Caki2 (cell line): ENCODE measurements around the gene CSNK1A1. TPM values are rescaled to one million over a fixed set of nuclear protein-coding genes. Genes with fewer than 3 reads are reported as not detected.
A peak's percentile ranks its signal among the peaks of the same experiment; 100 is the strongest.
"Not testable (repeated sequence)": the region's sequence is repeated elsewhere in the genome, so short reads cannot be mapped to it uniquely, and the experiment has no call there.

Source experiments
- DNase-seq: peaks from one replicate; pipeline ENCODE4 v3.0.0-alpha.2; 2015; ENCODE audit warnings: low read depth
- in situ Hi-C: cut with HindIII; loops from 2 replicates; pipeline ENCODE4 v1.10.0; 2016; ENCODE audit warnings: low sequenced_read_pairs, low pct_unique_long_range_greater_than_20kb, mixed read lengths
- total RNA-seq: library from RNA; depleted of rRNA; stranded (reverse); fragments of >200 nt; shearing (Covaris generic); gene quantifications from 2 replicates; pipeline ENCODE4 v1.2.3, GENCODE V29; 2014; ENCODE audit warnings: low replicate concordance; rRNA removed

CSNK1A1 gene
- 123 and 199 TPM in 2 replicates for total RNA-seq

- in situ Hi-C loops = no loop called here
- DNase-seq = peak; percentile 97
Measured at GRCh38 chr5:149551227-149552037, at the start of gene CSNK1A1. TSS of gene CSNK1A1 (minus strand) at chr5:149551439. CDS start at chr5:149550964, 475 bp downstream.

- in situ Hi-C loops = no loop called here
Measured at GRCh38 chr5:149600932-149601331, 49.7 kb upstream of the CSNK1A1 start.

GRCh38 chr5:149599375-149599774 lies 48.1 kb upstream of the CSNK1A1 start:
- no peak for DNase-seq
- in situ Hi-C loops = no loop called here

More at GRCh38 chr5:149600932-149601331, 49.7 kb upstream of the CSNK1A1 start:
- DNase-seq = no peak

DNA sequence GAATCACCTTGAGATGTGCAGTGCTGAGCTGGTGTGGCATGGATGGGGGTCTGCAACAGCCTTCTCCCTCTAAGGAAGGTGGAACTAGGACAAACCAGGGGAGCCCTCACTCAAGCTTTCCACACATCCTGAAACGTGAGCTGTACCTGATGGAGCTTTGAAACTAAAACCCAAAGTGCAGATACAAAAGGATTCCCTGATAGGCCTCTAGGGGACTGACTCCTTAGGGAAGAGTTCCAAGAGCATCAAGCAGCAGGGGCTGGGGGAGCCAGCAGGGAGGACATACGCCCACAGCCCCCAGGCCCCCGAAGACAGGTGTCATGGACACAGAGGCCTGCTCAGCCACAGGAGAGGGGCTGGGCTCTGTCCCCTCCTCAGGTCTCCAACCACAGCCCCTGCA lies 47.7 kb upstream of the CSNK1A1 start:
- in situ Hi-C loops = no loop called here
- no peak for DNase-seq

DNA sequence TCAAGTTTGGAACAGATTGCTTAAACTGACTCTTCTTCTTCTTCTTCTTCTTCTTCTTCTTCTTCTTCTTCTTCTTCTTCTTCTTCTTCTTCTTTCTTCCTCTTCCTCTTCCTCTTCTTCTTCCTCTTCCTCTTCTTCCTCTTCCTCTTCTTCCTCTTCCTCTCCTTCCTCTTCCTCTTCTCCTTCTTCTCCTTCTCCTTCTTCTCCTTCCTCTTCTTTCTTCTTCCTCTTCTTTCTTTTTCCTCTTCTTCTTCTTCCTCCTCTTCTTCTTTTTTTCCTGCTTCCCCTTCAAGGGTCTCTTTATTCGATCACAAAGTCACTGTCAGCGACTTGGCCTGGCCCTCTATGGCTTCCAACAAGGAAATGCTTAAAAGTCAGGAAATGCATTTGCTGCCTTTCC lies 47.0 kb upstream of the CSNK1A1 start:
- DNase-seq, in situ Hi-C loops: not testable (repeated sequence)

DNA sequence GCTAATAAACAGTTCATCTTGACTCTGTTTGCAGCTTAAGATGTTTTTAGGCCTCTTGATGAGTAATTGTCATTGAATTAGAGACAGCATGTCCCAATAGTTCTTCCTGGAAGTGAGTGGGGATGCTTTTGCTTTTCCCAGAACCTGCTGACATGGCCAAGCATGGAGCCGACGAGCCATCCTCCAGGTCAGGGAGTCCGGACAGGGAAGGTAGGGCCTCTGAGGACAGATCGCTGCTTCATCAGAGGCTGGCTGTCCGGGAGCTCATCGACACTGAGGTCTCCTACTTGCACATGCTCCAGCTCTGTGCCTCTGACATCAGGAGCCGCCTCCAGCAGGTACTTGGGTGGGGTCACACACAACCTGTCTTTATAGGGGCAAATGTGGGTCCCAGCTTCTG lies 46.4 kb upstream of the CSNK1A1 start:
- no peak for DNase-seq
- in situ Hi-C loops = no loop called here

DNA sequence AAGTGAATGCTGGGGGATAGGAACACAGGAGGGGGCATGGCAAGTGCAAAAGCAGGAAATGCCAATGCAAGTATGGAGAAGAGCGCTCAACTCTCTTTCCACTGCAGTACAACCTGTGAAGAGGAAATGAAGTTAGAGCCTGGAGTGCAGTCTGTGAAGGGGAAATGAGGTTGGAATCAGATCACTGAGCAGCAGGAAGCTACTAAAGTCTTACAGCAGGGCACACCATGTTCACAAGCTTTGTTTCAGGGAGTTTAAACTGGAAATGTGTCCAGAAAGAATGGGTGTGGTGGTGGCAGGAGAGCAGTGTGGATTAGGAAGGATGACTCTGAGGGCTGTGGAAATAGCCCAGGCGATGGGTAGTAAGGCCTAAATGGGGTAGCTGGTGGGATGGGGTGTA lies 45.5 kb upstream of the CSNK1A1 start:
- in situ Hi-C loops = no loop called here
- DNase-seq = no peak

DNA sequence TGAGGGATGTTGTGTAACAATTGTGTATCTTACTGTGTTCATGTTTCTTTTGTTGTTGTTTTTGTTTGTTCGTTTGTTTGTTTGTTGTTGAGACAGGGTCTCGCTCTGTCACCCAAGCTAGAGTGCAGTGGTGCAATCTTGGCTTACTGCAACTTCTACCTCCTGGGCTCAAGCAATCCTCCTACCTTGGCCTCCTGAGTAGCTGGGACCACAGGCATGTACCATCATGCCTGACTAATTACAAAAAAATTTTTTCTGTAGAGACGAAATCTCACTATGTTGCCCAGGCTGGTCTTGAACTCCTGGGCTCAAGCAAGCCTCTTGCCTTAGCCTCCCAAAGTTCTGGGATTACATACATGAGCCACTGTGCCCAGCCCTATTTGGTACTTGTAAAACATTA lies 43.9 kb upstream of the CSNK1A1 start:
- DNase-seq = not testable (repeated sequence)

DNA sequence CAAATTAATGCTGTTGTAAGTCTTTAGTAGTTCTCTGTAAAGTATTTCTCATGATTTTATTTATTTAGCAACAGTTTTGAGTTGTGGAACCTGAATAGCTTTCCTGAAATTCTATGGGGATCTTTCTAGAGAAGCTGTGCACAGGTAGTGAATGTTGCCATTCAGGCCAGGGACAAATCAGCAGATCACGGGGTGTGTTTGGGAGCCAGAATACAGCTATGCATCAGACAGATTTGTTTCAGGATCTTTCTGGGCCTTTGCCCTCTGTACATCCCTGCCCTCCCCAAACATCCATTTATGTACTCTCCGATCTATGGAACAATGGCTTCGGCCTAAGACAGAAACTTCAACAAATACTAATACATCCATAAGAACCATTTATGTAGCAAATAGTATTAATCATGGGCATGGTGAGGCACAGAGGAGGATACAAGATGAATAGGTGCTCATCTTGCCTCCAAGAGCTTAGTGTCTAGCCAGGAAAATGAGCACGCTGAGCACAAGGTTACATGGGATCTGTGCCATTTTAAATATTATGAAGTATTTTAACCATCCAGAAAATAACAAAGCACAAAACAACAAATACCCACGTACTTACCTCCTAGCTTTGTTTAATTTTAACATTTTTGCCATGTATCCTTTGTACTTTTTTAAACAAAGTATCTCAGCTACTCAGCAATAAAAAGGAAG lies 43.1 kb upstream of the CSNK1A1 start:
- DNase-seq = no peak
- in situ Hi-C loops = no loop called here

More for the DNA sequence above, 43.9 kb upstream of the CSNK1A1 start:
- in situ Hi-C loops = not testable (repeated sequence)

DNA sequence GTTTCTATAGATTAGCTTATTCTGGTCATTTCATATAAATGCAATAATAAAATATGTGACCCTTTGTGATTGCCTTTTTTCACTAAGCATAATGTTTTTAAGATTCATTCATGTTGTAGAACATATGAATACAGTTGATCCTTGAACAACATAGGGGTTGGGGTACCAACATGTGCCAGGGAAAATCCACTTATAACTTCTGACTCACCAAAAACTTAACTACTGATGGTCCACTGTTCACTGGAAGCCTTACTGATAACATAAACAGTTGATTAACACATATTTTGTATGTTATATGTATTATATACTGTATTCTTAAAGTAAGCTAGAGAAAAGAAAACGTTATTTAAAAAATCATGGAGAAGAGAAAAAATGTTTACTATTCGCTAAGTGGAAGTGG lies 42.1 kb upstream of the CSNK1A1 start:
- in situ Hi-C loops = no loop called here
- no peak for DNase-seq

- DNase-seq = no peak
- in situ Hi-C loops = no loop called here
Measured at GRCh38 chr5:149588936-149589335, 37.7 kb upstream of the CSNK1A1 start.

GRCh38 chr5:149586708-149587318 lies 35.6 kb upstream of the CSNK1A1 start:
- in situ Hi-C loops = no loop called here
- DNase-seq = peak; percentile 6

GRCh38 chr5:149585910-149586309 lies 34.7 kb upstream of the CSNK1A1 start:
- DNase-seq = no peak
- in situ Hi-C loops = no loop called here

DNA sequence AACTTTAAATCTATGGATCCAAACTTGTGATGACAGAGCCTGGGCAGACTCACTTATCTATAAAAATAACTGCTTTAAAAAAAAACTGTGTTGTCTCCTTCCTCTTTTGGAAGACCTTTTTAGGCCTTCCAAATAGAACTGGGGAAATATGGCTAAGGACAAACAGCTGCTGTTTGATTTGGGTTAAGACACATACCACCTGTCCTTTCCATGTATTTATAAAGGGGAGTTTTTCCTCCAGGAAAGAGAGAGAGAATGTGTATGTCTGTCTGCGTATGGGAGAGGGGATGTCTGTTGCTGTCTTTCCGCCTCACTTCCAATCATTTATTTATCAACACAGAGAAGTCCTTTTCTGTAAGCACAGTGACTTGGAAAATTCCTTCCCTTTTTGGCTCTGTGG lies 32.9 kb upstream of the CSNK1A1 start:
- DNase-seq = no peak
- in situ Hi-C loops = no loop called here

DNA sequence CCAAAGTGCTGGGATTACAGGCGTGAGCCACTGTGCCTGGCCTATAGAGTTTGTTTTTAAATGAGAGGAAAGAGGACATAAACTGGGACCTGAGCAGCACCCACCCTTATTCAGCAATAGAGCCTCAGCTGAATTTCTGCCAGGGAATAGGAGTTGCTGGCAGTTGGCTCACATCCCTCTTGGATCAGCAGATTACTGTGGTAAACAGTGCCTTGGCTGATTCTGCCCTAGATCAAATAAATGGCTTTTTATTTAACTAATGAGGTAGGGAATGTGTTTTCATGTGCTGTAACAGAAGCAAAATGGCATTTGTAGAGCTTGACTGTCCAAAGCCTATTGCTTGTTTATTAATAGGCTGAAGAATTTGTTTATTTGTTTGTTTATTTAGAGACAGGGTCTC lies 32.2 kb upstream of the CSNK1A1 start:
- in situ Hi-C loops = no loop called here
- DNase-seq = no peak

DNA sequence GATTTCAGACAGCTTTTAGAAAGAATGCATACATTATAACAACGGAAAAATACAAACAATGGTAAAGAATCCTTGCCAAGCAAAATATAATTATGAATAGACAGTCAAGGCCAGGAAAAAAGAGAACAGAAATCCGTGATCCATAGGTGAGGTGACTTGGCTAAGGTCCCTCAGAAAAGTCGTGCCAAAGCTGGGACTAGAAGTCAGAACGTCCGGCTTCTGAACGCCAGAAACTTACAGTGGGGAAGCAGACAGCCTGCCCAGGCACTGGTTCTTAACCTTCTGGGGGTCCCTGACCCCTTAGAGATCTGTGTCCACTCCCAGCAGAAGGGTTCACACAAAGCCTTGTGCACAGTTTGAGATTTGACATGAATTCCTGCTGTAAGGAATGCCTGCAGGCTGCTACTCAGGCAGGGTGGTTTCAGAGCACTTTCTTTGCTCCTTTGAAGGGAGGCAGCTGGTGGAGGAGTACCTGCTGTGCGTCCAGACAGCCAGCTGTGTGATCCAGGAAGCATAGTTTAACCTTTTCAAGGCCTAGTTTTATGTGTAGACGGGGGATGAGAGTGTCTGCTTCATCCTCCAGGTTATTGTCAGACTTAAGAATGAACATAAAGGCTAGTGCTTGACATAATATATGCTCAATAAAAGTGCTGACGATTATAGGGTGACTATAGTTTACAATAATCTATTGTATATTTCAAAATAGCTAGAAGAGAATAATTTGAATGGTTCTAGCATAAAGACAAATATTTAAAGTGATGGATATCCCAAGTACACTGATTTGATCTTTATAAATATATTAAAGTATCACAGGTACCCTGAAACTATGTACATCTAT lies 30.9 kb upstream of the CSNK1A1 start:
- DNase-seq = peak; percentile 33
- in situ Hi-C loops = no loop called here

DNA sequence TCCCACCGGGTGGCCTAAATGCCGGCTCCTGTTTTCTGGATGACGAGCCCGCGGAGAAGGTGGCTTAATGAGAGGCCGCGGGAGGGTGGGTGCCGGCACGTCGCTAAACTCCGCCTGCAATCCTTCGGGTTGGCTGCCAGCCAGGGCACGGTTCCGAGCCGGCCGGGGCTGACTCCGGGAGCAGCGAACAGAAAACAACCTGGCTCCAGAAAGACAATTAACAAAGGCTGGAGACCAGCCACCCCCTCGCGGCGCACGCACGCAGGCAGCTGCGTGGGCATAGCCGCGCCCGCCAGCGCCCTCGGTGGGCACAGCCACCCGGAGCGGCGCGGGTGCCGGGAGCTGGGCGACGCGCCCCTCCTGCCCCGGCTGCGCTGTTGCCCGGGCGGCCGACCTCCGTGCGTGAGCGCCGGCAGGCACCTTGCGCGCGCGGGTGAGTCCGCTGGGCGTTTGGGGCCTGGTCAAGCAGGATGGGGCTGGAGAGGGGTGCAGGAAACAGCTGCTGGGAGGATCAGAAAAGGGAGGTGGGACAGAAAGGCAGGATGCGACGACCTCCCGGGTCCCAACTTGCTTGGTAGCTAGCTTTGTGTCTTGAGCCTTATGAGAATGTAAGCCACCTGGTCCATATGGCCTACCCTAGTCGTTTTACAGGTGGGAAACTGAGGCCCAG lies 30.1 kb upstream of the CSNK1A1 start, which contains the start of gene ARHGEF37:
Gene ARHGEF37 (plus strand): TSS at position 307 of the 670 bp plus-strand sequence. CDS start 16,272 bp downstream, outside the sequence.
- in situ Hi-C loops = no loop called here
- peak; percentile 64 for DNase-seq

GRCh38 chr5:149580808-149581191 lies 29.6 kb upstream of the CSNK1A1 start:
- in situ Hi-C loops = no loop called here
- DNase-seq = peak; percentile 6
